Activated naive CD4-positive, alpha-beta T cell treated with anti-CD3 and anti-CD28 coated beads, Interleukin-2, amount 10 ng/mL, durations not matched to agents 7 days and 5 days (primary cell): ENCODE data around the gene NEDD4.
A peak's percentile ranks its signal among the peaks of the same experiment; 100 is the strongest.
"Not testable (repeated sequence)": the region's sequence is repeated elsewhere in the genome, so short reads cannot be mapped to it uniquely, and the experiment has no call there.

Source experiments
- CTCF ChIA-PET: fragments of 350-600 bp; sonication (Branson Sonifier 250); formaldehyde crosslinking; loops from one replicate; lab custom pipeline; 2021; ENCODE audit warnings: antibody characterized with exemption; lab: Charles Lee
- DNase-seq: peaks from one replicate; pipeline ENCODE4 v3.0.0-alpha.2; 2020
- H3K27ac Mint-ChIP-seq: one replicate; pipeline ENCODE4 v1.8.0; 2021; ENCODE audit warnings: mild to moderate bottlenecking, moderate library complexity, mixed read lengths
- H3K27me3 Mint-ChIP-seq: one replicate; pipeline ENCODE4 v1.8.0; 2021; ENCODE audit warnings: mild to moderate bottlenecking, mixed read lengths
- H3K36me3 Mint-ChIP-seq: one replicate; pipeline ENCODE4 v1.8.0; 2021; ENCODE audit warnings: mixed read lengths
- H3K4me1 Mint-ChIP-seq: one replicate; pipeline ENCODE4 v1.8.0; 2021; ENCODE audit warnings: mixed read lengths
- H3K4me3 Mint-ChIP-seq: one replicate; pipeline ENCODE4 v1.8.0; 2021; ENCODE audit warnings: mild to moderate bottlenecking, moderate library complexity, mixed read lengths
- H3K9me3 Mint-ChIP-seq: one replicate; pipeline ENCODE4 v1.8.0; 2021; ENCODE audit warnings: mixed read lengths

Gene NEDD4

GRCh38 chr15:55796321-55796965 is 197.0 kb downstream of the NEDD4 start:
- no peaks in the 10 kb centered on the region for H3K4me1 Mint-ChIP-seq
- peaks cover 29% of the 10 kb centered on the region for H3K27me3 Mint-ChIP-seq
- no peak overlapping the region for H3K27ac Mint-ChIP-seq
- H3K4me3 Mint-ChIP-seq: no peak overlapping the region
- DNase-seq: no peak
- H3K9me3 Mint-ChIP-seq: peaks cover 8% of the 10 kb centered on the region
- CTCF ChIA-PET: interaction anchor here (1.1 kb wide), 1 partner anchor 22 kb away, joined by 5 read pairs; no protein-coding TSS in a partner anchor
- no peaks in the 10 kb centered on the region for H3K36me3 Mint-ChIP-seq

DNA sequence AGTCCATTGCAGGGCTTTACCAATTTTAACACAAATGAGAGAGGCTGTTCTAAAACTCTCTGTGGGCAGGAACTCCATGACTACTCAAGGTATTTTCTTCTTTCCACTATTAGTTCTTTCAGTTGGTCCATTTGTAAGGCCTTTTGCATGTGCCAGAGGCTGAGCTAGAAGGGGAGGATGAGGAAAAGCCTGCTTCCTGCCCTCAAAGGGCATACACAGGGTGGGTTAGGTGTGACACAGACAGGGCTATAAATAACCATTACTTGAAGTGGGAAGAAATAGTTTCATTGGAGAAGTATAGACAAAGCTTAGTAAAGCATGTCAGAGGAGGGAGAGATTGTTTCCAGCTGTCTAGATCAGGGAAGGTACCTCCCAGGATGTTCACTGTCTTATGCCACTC is 198.4 kb downstream of the NEDD4 start:
- CTCF ChIA-PET: no interaction called here
- Mint-ChIP-seq H3K4me1 (no peaks in the 10 kb centered on the region), H3K27me3 (peaks cover 29% of the 10 kb centered on the region), H3K4me3 (no peak overlapping the region), H3K36me3 (no peaks in the 10 kb centered on the region), H3K9me3 (peaks cover 8% of the 10 kb centered on the region), H3K27ac (no peak overlapping the region)
- no peak for DNase-seq

GRCh38 chr15:55791551-55792400 is 201.6 kb downstream of the NEDD4 start:
- peaks cover 16% of the 10 kb centered on the region for H3K27me3 Mint-ChIP-seq
- CTCF ChIA-PET: no interaction called here
- H3K9me3 Mint-ChIP-seq: peaks cover 8% of the 10 kb centered on the region
- no peak overlapping the region for H3K4me3 Mint-ChIP-seq
- DNase-seq: no peak
- no peaks in the 10 kb centered on the region for H3K36me3 Mint-ChIP-seq
- no peaks in the 10 kb centered on the region for H3K4me1 Mint-ChIP-seq
- no peak overlapping the region for H3K27ac Mint-ChIP-seq

DNA sequence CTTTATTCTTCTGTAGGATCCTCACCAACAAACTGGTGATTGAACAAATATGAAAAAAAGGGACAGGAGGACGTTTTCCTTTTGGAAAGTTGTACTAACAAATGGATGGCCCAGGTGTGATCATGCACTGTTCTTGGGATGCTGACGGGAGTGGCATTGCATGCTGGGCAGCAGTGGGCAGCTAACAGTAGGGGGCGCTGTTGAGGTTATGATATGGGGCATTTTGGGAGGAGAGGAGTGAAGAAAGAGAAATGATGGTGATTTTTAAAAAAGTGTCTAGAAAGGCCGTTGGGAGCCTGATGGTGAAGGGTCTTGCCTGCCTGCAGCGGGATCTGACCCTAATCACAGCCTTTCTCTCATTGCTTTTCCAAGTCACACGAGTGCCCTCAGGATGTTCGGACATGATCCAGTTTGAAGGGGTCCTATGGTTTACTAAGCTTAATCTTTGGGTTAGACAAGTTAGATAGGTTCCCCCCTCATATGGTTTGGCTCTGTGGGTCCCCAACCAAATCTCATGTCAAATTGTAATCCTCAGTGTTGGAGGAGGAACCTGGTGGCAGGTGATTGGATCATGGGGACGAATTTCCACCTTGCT is 204.2 kb downstream of the NEDD4 start:
- no peak overlapping the region for H3K4me3 Mint-ChIP-seq

DNA sequence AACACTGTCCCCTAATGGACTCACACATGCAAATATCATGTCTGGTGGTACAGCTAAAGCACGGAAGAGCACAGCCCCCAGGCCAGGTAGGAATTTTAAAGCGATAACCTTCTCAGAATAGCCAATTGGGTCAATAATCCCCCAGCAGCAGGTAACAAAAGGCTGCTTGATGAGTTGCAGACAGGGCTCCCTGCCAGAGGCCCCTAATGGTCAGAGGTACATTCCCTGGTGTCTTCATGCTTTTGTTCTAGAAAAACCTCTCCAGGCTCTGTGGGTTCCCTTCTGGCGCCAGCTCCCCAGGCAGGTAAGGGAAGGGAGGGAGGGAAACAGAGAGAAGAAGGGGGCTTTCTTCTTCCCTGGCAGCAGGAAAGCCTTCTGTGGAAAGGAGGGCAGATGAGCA is 207.1 kb downstream of the NEDD4 start:
- DNase-seq: no peak
- Mint-ChIP-seq H3K4me3 (no peak overlapping the region), H3K4me1 (no peaks in the 10 kb centered on the region), H3K27ac (no peak overlapping the region), H3K36me3 (no peaks in the 10 kb centered on the region), H3K9me3 (no peaks in the 10 kb centered on the region), H3K27me3 (peaks cover 14% of the 10 kb centered on the region)
- CTCF ChIA-PET: interaction anchor here (0.6 kb wide), 1 partner anchor 14 kb away, joined by 3 read pairs; no protein-coding TSS in a partner anchor

More for the DNA sequence above, 204.2 kb downstream of the NEDD4 start:
- DNase-seq: peak; percentile 71
- H3K27me3 Mint-ChIP-seq: peaks cover 15% of the 10 kb centered on the region
- CTCF ChIA-PET: interaction anchor here (1.7 to 2.4 kb wide), 2 partner anchors 14 to 57 kb away, joined by 5 to 8 read pairs; no protein-coding TSS in a partner anchor
- no peaks in the 10 kb centered on the region for H3K36me3 Mint-ChIP-seq
- H3K27ac Mint-ChIP-seq: no peak overlapping the region
- peaks cover 3% of the 10 kb centered on the region for H3K9me3 Mint-ChIP-seq
- H3K4me1 Mint-ChIP-seq: no peaks in the 10 kb centered on the region

DNA sequence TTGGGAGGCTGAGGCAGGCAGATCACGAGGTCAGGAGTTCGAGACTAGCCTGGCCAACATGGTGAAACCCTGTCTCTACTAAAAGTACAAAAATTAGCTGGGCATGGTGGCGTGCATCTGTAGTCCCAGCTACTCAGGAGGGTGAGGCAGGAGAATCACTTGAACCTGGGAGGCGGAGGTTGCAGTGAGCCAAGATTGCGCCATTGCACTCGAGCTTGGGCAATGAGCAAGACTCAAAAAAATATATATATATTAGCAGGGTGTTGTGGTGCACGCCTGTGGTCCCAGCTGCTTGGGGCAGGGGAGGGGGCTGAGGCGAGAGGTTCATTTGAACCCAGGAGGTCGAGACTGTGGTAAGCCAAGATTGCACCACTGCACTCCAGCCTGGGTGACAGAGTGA is 207.8 kb downstream of the NEDD4 start:
- CTCF ChIA-PET, H3K27ac Mint-ChIP-seq, H3K4me1 Mint-ChIP-seq, H3K4me3 Mint-ChIP-seq, H3K9me3 Mint-ChIP-seq, DNase-seq, H3K36me3 Mint-ChIP-seq: not testable (repeated sequence)
- H3K27me3 Mint-ChIP-seq: peaks cover 14% of the 10 kb centered on the region

- Mint-ChIP-seq H3K4me1 (no peaks in the 10 kb centered on the region), H3K4me3 (no peak overlapping the region), H3K27ac (no peak overlapping the region), H3K27me3 (peaks cover 22% of the 10 kb centered on the region), H3K9me3 (no peaks in the 10 kb centered on the region), H3K36me3 (no peaks in the 10 kb centered on the region)
- DNase-seq: no peak
- CTCF ChIA-PET: no interaction called here
Observed at GRCh38 chr15:55784286-55784685, 209.1 kb downstream of the NEDD4 start.

DNA sequence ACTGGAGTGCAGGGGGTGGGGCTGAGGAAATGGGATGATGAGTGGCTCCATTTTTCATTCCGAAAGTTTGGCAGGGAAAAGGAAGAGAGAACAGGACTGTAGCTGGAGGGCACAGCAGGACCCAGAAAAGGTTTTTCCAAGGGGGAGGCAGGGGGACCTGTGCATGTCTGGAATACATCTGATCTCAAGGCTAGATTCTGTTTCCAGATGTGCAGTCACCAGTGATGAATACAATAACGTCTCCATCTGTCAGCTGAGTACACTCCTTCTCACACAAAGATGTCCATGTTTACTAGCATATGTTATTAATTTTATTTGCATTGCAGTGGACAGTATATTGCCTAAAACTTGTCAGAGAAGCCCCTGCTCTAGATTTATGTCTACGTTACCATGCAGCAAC is 210.5 kb downstream of the NEDD4 start:
- H3K4me3 Mint-ChIP-seq: no peak overlapping the region
- no peak overlapping the region for H3K27ac Mint-ChIP-seq
- no peak for DNase-seq
- CTCF ChIA-PET: interaction anchor here (1.1 kb wide), 2 partner anchors 11 to 117 kb away, joined by 4 to 5 read pairs; no protein-coding TSS in a partner anchor
- peaks cover 26% of the 10 kb centered on the region for H3K27me3 Mint-ChIP-seq
- no peaks in the 10 kb centered on the region for H3K4me1 Mint-ChIP-seq
- H3K36me3 Mint-ChIP-seq: no peaks in the 10 kb centered on the region
- no peaks in the 10 kb centered on the region for H3K9me3 Mint-ChIP-seq

DNA sequence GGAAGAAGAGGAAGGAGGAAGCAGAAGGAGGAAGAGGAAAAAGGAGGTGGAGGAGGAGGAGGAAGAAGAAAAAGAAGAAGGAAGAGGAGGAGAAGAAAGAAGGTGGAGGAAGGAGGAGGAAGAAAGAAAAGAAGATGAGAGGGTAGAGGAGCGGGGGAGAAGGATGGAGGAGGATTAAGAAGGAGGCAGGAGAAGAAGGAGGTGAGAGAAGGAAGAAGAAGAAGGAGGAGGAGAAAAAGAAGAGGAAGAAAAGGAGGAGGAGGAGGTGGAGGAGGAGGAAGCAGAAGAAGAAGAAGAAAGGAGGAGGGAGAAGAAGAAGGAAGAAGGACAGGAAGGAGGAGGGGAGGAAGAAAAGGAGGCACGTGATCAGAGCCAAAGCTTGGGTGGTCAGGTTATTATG is 213.1 kb downstream of the NEDD4 start:
- H3K27me3 Mint-ChIP-seq: peaks cover 28% of the 10 kb centered on the region
- no peak overlapping the region for H3K4me3 Mint-ChIP-seq
- no peak overlapping the region for H3K27ac Mint-ChIP-seq
- CTCF ChIA-PET: no interaction called here
- no peaks in the 10 kb centered on the region for H3K4me1 Mint-ChIP-seq
- DNase-seq: no peak
- H3K36me3 Mint-ChIP-seq: no peaks in the 10 kb centered on the region
- no peaks in the 10 kb centered on the region for H3K9me3 Mint-ChIP-seq

- no peaks in the 10 kb centered on the region for H3K9me3 Mint-ChIP-seq
- CTCF ChIA-PET: interaction anchor here (0.5 kb wide), 1 partner anchor 112 kb away, joined by 3 read pairs; no protein-coding TSS in a partner anchor
Observed at GRCh38 chr15:55778932-55779331, 214.5 kb downstream of the NEDD4 start.

More at GRCh38 chr15:55778932-55779331, 214.5 kb downstream of the NEDD4 start:
- Mint-ChIP-seq H3K36me3 (no peaks in the 10 kb centered on the region), H3K27ac (no peak overlapping the region), H3K4me3 (no peak overlapping the region), H3K4me1 (no peaks in the 10 kb centered on the region), H3K27me3 (peaks cover 20% of the 10 kb centered on the region)
- no peak for DNase-seq
